Activated CD4-positive, alpha-beta T cell treated with anti-CD3 and anti-CD28 coated beads, Interleukin-10, Interleukin-2, amounts not matched to agents 100 ng/mL and 50 ng/mL, durations not matched to agents 16 hours and 8 hours (primary cell): ENCODE data around the gene OTP.

ENCODE experiments used
- DNase-seq: peaks from one replicate; pipeline ENCODE4 v3.0.0-alpha.2; 2020

Gene OTP

DNA sequence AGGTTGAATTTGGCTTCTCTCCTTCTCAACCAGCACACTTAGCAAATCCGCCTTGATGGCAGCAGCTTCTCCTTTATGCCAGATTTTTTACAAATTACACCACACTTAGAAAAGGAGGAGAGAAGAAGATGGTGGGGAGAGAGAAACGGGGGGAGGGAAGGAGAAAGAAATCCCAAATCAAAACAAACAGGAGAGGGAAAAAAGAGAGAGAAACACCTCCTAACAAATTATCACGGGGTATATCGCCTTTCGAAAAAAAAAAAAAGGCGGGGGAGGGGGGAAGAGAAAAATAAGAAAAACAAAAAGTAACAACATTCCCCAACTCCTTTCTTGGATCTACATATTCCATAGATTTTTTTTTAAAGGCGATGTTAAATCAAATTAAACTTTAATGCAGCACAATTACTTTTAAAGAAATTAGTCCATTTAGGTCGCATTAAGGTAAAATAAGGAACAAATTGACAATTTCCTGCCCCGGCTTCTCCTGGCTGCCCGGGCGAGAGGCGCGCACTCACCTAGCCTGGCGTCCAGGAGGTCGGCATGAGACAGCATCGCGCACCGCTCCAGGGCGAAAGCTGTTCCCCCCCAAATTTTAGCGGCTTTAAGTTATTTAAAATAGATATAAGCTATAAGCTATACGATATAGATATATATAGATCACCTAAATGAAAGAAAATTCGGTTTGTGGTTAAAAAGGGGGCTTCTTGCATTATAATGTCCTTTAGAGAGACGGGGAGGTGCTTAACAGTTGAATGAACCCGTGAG is at the start of gene OTP:
Gene OTP (minus strand): TSS at position 716 of the 765 bp plus-strand sequence. CDS start 164 bp downstream, at position 552.
- no peak for DNase-seq

DNA sequence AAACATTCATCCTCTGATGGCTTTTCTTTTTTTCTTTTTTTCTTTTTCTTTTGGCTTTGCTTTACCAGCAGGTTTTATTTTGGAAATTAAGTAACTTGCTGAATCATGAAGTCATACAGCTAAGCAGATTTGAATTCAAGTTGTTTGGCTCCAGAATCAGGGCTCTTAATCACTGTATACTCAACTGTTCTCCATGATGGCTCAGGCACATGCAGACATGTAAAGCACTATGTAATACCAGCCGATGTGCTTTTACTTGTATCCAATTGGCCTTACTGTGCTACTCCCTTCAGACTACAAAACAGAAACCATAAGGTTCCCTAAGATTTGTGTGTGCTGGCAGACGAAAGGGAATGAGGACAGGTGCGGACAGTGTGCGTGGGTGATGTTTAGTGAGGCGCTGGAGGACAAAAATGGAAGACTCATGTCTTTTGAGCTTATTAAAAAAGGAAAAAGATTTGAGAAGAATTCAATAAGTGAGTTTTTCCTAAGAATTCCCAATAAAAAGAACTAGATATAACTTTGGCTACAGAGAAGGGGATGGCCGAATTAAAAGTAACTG is 44.7 kb upstream of the OTP start:
- DNase-seq: no peak

DNA sequence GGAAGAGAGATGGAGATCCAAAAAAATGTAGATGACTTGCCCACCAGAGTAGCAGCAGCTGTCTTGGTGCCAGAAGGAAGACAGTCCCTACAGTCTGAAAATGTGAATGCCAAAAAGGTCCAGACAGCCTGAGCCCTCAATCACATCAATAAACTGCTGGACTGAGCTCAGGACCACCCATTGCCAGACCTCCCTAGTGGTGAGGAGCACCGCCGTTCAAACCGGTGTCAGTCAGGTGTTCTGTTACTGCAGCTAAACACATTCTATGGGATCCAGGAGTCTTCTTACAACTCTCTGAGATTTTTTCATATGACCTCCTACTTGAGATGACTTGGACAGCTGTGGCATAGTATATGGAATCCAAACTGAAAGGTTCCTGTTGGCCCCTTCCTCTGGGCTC is 32.0 kb upstream of the OTP start:
- no peak for DNase-seq

DNA sequence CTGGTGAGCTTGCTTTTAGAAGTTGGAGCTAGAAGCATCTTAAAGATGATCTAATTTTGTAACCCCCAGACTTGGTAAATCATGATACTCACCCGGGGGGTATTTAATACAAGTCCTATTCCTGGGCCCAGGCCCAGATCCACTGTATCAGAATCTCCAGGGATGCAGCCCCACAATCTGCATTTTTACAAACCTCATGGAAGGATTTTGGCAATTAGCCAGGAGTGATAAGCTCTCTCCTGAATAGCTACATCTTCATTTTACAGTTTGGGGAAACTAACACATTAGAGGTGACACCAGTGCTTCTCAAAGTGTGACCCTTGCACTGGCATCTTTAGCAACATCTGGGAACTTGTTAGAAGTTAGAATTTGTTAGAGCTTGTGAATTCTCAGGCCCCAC is 31.2 kb upstream of the OTP start:
- no peak for DNase-seq

DNA sequence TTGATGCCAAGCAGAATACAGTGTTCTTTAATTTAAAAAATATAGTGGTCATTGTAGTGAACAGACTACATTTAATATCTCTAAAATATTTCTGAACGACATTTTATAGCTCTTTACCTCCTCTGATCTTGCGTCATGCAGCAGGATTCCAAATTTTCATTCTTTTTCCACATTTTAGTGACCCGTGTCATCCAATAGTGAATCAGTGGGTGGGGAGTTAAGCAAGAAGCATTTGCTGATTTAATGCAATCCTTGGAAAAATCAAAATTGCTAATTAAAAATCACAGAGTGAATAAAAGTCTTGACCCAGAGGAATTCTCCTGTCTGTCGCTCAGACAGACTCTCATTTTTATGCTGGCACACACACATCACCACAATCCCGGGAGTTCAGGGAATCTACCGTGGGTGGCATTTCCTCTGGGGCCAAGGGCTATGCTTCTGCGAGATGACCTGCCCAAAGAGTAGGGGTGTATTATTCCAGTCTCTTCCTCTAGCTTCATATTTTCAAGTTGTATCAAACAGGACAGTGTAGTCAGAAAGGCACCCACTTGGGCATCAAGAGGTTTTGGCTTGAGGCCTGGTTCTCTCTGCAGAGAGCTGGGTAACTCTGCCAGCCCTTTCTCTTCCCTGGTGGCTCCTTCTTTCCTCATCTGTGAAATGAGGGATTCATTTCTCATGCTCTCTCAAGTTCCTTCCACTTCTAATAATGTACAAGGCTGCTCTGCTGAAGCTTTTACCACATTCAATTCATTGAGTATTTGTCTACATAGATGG is 24.8 kb upstream of the OTP start:
- no peak for DNase-seq

DNA sequence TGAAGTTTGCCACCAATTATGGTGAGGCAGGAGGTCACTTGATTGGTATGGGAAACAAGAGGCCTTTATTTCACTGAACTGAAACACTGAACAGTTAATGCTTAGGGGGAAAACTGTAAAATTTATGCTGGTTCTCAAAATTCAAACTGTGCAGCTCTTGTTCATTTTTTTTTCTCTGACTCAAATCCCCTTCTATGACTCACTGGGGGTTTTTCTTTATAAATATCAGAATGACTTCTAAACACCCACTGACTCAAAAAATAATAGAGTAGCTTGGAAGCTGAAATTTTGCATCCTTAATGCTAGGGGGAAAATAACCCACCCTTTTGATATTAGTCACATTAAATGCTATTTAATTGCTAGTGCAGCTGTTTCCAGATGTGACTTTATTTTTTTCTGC is 24.1 kb upstream of the OTP start:
- peak; percentile 60 for DNase-seq

DNA sequence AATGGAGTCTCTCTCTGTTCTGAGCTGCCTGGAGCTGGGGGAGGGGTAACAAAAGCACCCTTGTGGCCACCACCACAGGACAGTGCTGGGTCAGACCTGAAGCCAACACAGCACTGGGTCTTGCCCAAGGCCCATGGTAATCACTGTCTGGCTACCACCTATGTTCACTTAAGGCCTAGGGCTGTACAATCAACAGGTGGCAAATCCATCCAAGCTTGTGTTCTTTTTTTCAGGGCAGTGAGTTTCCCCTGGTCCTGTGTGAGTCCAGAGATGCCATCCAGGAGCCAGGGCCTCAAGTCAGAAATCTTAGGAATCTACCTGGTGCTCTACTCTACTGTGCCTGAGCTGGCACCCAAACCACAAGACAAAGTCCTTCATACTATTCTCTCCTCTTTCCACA is 20.1 kb upstream of the OTP start:
- no peak for DNase-seq

DNA sequence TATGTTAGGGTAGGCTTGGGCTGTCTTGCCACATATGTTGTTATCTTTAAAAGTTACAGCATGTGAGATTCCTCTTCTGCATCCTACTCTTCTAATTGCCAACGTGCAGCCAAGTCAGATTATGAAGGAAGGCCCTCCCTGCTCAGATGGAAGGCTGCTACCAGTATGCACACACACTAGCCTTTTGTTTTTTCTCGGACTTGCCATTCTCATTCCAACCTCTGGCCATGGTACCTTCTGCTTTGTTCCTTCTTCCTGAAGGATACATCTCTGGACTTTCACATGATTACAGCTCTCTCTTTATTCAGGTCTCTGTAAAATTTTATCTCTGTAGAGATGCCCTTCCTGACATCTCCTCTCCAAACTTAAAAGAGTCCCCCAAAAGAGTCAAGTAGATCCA is 12.8 kb upstream of the OTP start:
- DNase-seq: no peak

DNA sequence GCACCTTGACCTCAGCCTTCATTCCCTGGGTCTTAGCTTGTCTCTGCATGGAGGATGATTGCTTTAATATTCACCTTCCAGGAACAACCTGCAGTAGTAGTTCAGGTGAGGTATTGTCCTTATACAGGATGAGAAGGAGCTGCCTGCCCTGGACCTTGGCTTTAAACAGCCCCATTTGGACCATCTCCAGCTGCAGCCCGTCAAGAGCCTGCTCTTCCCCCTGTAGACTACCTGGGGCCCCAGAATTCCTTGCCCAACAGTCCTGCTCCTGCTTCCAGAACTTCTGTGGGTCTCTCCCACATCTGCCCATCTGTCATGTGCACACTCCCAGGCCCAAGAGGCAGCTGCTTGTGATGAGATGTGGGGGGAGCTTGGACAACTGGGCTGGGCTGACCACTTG is 12.2 kb upstream of the OTP start:
- no peak for DNase-seq

DNA sequence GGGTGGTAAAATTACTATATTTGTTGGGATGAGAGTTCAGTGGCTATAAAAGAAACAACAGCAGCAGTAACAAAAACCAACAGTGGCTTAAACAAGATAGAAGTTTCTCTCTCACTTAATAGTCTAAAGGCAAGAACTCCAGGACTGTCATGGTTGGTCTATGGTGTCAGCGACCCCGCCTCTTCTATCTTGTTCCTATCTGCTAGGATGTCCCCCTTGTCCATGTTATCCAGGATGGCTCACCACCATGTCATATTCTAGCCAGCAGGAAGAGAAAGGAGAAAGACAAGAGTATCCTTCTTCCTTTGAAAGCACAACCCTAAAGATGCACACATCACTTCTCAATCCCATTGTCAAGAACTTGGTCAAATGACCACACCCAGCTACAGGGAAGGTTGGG is 11.3 kb upstream of the OTP start:
- no peak for DNase-seq

DNA sequence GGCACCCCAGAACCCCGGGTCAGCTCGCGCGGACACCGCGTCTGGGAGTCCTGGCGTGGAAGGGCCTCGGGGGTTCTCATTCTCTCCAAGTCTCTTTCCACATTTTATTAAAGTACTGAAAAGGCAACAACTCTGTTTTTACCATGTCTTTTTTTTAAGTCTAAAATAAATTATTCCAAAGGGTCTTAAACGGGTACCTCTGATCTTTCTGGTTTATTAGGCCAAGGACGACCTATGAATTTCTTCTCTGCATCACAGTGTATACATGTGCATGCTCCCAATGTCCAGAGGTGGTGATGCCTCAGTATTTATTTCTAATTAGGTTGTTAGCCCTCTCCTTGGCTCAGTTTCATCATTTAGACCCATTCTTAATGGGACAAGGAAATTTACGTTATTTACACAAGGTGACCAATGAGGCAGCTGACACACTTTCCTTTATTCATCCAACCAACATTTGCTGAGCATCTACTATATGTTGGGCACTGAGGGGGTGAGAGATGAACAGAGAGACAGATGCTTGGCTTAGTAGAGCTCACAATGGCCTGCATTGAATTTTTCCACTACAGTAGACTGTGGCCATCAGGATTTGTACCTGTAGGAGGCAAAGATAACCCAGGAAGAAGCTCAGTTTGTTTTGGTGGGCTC is 7.6 kb upstream of the OTP start:
- no peak for DNase-seq

DNA sequence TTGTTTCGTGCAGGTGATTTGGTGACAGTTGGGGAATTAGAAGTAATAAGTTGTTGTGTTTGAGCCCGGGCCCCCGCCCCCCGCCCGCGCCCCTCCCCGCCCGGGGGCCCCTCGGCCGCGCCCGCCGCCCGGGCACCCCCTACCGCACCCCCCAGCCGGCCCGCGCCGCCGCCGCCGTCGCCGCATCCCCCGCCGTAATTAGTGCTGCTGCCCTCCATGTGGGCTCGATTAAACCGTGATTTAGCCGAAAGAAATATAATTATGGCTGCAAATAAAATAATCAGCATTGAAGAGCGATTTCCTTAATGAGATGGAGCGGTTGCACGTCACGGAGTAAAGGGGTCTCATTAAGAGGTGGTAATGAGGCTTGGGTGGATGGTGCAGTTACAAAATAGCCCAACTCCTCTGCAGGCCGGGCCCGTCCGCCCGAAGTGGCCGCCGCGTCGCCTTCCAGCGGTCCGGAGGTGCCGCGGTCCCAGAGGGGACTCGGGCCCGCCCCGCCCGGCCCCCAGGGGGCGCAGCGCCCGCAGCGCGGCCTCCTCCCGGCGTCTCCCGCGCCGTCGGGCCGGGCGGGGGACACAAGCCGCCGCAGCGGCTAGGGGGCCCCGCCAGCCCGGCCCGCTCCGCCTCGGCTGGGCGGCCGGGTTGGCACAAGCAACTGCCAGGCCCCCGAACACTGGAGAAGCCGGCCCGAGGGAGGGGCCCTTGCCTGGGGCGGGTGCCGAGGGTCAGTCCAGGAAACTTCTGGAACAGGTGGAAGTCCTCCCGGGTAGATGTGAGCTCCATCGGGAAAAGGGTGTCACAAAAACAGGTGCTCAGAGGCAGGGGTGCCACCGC is 6.9 kb upstream of the OTP start:
- DNase-seq: peak; percentile 45

DNA sequence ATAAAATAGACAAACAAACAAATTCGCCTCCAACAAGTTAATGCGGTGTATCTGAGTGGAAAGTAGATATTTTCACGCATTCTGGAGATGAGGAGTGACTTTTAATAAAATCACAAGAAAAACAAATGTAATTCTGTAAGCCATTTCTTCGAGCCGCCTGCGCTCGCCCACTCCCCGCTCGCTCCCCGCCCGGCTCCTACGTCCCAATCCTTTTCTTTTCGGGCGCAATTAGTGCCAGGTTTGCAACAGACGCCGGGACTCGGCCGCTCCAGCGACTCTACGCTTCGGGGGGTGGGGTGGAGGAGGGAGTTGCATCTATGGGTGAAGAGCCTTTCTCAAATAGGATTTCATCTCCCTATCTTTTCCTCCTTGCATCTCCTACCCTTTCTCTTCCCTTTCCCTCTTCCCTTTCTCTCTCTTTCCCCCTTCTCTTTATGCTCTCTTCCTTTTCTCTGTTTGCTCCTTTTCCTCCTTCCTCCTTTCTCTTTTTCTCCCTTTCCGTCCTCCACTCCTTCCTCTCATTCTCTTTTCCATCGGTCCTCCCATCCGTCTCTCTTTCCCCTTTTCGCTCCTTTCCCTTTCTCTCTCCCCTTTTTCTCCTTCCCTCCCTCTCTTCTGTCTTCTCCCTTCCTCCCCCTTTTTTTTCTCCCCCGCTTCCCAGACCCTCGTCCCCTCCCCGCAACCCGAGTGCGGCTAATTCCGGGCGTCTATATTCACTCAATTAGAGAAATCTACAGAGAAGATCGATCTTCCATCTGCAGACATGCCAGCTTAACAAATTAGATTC is 6.1 kb upstream of the OTP start:
- DNase-seq: no peak

DNA sequence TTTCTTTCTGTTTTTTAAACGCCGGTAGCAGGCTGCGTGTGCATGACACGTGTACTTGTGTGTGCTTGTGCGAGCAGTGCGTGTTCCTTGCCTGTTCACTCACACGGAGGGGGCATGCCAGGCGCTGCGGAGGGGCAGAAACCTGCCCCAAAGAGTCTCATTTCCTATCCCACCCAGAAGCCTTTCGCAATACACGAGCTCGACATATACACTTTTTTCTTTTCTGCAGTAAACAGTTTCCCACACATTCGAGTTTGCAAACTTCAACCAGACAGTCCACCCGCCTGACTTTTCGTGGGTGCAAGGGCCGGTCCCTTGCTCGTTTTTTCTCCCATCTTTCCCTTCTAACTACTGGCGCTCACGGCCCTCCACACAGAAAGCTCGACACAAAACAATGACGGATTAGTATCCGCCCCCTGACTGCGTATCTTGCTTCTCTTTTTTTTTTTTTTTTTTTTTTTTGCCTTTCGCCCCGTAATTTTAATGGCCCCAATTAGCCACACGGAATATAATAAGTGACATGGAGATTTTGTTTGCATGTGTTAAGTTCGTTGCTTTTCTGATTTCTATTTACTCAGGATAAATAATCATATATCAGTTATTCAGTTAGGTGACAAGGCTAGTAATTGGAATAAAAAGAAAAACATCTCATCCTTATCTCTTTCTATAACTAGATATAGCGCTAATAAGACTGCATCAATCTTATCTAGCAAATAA is 5.3 kb upstream of the OTP start:
- no peak for DNase-seq

DNA sequence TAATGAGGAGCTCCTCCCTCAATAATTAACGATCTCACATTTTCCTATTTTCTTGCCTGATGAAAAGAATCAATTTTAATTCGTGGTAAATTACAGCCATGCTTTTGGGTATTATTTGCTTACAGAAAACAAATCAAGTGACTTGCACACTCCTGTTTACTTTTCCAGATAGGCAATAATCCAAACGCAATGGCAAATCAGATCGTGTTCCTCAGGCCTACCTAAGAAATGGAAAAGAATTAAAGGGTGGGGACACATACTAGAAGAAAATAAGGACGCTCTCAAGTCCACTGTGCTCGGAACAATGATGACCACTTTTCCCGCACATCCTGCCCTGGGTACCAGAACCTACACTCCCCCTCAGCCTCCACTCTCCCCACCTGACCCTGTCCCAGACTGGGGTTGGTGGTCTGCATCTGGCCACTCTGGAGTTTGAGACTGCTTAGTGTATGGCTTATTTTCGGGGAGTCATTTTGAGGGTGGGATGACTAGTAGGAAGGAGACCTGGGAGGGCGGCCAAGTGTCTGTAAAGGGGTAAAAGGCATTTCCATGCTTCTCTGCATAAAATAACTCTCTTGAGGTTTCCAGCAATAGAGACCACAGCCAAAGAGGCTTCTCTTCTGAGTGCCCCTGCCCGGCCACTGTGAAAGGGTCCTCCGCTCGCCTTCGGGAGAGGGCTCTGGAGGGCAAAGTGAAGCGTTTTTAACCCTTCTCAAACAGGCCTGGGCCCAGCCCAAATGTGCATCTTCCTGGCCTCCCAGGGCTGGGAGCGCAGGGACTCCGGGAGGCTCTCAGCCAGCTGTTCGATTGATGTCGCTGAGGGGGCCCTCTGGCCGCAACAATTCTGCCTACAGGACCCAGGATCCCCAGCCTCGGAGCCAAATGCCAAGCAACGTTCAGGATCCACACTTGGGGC is 4.5 kb upstream of the OTP start:
- no peak for DNase-seq

DNA sequence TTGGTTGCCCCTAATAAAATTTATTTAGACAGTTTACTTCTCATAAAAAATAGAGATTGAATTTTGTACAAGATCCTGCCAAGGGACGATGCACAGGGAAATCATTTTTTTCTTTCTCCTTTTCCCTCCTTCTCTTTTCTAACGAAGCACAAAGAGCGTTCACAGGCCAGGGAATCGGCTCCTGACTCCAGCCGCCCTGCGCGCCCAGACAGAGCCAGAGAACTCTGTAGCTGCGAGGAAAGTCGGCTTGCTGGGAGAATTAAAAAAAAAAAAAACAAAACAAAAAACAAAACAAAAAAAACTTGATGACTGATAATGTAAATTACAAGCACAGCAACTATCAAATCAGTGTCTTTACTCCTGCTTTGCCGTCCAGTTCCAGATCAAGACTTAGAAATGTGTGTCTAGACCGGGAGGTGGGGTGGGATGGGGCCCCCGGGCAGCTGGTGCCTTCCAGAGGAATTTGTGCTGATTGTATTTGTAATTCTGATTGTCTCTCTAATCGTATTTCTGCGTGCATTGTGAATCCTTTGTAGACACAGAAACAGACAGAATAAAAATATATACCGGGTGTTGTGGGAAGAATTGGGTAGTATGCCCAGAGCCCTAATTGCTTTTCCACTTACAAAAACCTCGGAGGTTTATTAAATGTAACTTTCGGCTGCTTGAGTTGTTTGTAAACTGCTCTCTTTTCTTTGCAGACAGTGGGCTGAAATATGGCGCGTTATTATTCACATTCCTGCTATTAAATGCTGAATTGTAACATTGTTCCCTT is 3.6 kb upstream of the OTP start:
- DNase-seq: no peak

DNA sequence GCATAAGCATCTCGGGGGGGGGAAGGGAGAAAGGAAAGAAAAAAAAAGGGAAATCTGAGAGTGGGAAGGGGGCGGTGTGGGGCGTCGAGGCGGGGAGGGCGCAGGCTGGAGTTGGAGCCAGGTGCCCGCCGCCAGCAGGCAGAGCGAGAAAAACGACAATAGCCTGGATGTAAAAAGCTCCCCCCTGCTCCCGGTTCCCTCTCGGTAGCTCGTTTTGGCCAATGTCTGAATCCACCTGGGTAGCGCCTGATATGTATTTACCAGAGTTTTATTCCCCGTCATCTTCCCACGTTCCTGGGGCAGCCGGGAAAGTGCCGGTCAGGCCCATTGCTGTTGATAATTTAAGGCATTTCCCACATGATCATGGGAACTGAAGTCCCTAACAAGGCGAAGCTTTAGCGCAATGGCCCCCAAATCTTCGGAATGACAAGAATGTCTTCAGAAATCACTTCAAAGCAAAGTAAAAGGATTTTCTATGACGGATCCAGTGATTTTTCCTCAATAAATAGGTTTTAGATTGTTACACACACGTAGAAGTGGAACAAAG is 3.0 kb upstream of the OTP start:
- DNase-seq: no peak

DNA sequence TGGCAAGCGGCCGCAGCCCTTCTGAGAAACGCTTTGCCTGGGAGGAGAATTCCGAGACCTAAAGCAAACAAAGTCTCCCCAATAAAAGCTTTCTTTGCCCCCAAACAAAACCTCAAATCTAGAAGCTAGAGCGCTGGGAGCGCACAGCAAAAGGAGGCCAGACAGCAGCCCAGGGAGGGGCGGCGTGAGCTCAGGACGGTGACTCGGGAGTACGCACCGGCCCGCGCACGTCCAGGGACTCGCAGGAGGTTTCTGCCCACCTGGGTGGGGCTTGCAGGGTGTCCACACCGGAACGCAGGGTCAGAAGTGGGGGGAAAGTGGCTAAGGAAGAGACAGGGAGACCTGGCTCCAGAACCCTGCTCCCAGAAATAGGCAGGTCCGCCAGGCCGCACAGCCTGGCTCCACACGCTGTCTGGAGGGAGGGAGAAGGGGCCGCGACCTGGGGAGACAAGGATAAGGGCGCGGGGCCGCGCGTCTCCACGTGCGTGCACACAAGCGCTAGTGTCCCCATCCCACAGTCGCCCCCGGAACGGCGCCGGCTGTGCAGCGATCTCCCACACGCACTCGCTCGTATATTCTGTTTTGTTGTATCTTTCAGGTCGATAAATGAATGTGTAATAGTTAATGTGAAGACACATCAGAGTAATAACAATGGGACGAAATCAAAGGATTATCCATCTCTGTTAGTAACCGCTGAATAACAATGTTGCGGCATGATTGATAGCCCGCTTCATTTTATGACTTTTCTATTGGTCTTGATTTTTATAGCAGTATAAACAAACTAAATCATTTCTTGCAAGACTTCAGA is 2.3 kb upstream of the OTP start:
- DNase-seq: no peak
